AG04450 (cell line): Measurements from ENCODE around the gene PEX12. TPM values are rescaled to one million over a fixed set of nuclear protein-coding genes. Genes with fewer than 3 reads are reported as not detected.

Experiments
- polyA plus RNA-seq: library from polyadenylated mRNA; depleted of rRNA; stranded (reverse); fragments of >200 nt; gene quantifications from 2 replicates; pipeline ENCODE4 v1.2.3, GENCODE V29; 2011; rRNA removed
- small RNA-seq: library from RNA; depleted of rRNA; stranded (forward); fragments of <200 nt; gene quantifications from one replicate; pipeline ENCODE3, GENCODE V24; 2012; ENCODE audit warnings: low read depth; ENCODE audit not compliant: insufficient read length

Gene PEX12
- polyA plus RNA-seq, 1 experiment: 10.2 TPM

Small RNA genes within 50 kb of the gene (small RNA-seq; reads per million reads assigned to genes)
- not detected for gene AC004134.1
- not detected for gene AC015911.1
- 32.0 reads per million, percentile 83 among the genes with 10 or more reads in this experiment for gene SNORD7

Other genes starting within 250 kb of the PEX12 start
- gene SLFN11, start 204.9 kb downstream of the PEX12 start, polyA plus RNA-seq: 53.3 and 73.2 TPM in 2 replicates
- gene SLFN12, start 146.1 kb downstream of the PEX12 start, polyA plus RNA-seq: 27.7 and 36.1 TPM in 2 replicates
- gene SLFN13, start 129.8 kb downstream of the PEX12 start, polyA plus RNA-seq: 2.7 and 3.1 TPM in 2 replicates
- 0.02 and 0.09 TPM in 2 replicates for gene SLFN12L, start 40.9 kb downstream of the PEX12 start, polyA plus RNA-seq
- gene SLFN14, start 17.8 kb downstream of the PEX12 start, polyA plus RNA-seq: not detected in 2 replicates
- 234 and 258 TPM in 2 replicates for gene AP2B1, start 8.8 kb upstream of the PEX12 start, polyA plus RNA-seq
- 3.3 and 4.3 TPM in 2 replicates for gene RASL10B, start 153.1 kb upstream of the PEX12 start, polyA plus RNA-seq
- not detected in 2 replicates for gene GAS2L2, start 174.7 kb upstream of the PEX12 start, polyA plus RNA-seq
- not detected in 2 replicates for gene C17orf50, start 182.3 kb upstream of the PEX12 start, polyA plus RNA-seq
- 0.15 and 0.17 TPM in 2 replicates for gene MMP28, start 217.1 kb upstream of the PEX12 start, polyA plus RNA-seq
- gene TAF15, start 230.9 kb upstream of the PEX12 start, polyA plus RNA-seq: 51.6 and 66.1 TPM in 2 replicates